CD4-positive, alpha-beta T cell treated with Interleukin-2 at 100 ng/mL for 4 hours (primary cell): ENCODE measurements around the gene TCP11.

Source experiments
- DNase-seq: peaks from one replicate; pipeline ENCODE4 v3.0.0-alpha.2; 2020; ENCODE audit warnings: low spot score

Gene TCP11

DNA sequence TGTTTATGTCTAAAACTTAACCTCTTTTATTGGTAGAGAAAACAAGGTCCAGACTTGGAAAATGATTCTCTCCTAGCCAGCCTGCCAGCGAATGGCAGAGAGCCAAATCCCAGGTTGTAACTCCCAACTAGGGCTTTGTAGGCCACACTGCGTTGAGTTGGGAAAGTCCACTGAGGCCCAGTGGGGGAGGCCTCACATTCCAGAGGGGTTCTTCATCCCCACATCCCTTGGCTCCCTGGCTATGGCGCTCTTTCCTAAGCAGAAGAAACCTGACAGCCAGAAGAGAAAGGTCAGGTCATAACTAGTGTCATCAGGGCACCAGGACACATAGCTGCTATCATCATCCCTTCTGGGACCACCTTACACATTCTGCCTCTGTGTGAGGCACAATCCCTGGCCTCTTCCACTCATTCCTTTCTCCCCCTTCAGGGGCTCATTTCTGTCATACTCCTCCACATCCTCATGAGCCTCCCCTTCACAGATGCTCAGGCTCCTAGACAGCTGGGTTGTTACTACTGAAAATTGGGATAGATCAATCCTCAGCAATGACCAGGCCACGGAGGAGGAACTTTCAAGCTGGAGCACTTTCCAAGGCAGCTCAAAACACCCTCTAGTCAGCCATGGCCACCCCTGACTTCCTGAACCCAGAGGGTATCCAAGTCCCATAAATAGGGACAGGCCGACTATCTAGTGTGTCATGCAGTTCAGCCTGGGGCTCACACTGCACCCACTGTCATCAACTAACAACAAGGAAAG, 48.6 kb downstream of the TCP11 start:
- DNase-seq, result no peak

DNA sequence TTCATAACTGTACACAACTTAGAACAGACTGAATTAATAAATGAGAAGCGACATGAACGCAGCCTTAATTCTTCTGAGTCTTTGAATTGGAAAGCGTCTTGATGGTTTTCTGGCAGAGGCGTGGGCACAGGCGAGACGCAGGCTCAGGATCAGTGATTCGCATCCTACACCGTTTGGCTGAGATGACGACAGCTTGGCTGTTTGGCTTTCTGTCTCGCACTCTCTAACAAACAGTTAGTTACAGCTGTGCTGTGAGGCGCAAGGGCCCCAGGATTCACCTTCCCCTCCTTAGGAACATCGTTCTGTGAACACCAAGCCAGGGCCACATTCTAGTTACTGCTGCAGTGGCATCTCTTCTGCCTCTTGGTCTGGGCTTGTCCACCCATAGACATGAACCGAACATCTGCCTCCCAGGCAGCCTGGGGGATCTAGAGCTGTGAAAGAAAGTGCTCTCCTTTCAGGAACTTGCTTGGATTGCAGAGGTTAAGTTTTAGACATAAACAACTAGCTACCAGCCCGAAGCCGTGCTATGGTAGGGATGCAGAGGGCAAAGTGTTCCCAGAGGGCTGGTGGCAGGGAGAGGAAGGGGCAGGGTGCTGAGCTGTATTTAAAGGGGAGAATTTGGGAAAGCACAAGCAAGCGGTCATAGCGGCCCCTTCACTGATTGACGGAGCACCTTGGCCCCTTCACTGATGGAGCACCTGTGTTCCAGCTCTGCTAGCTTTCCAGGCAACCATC, 49.6 kb downstream of the TCP11 start:
- no peak for DNase-seq

- no peak for DNase-seq
Measured at GRCh38 chr6:35090734-35091133, 50.4 kb downstream of the TCP11 start.

DNA sequence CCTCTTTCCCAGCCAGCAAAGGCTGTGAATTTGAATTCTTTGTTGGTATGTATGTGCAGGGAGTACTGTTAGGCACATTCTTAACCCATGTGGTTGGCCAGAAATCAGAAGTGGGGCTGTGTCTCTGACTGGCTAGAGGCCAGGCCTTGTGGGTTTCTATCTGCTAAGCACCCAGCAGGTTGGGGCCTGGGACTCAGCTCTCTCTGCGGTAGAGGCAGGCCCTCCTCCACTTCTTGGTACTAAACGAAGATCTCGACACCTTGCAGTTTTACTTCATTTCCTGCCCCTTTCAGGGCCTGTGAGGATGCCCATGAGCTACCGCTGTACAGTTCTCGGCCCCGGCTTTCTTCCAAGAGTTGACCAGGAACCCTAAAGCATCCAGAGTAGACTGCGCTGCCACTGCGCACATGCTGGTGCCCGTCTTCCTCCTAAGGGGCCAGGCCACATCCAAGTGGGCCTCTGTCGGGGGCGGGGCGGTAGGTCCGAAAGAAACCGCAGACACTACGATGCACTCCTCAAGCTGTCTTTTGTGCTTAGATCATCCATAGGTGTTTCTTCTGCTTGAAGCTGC, 51.1 kb downstream of the TCP11 start:
- no peak for DNase-seq

GRCh38 chr6:35089216-35089934, 51.8 kb downstream of the TCP11 start:
- DNase-seq, result no peak

DNA sequence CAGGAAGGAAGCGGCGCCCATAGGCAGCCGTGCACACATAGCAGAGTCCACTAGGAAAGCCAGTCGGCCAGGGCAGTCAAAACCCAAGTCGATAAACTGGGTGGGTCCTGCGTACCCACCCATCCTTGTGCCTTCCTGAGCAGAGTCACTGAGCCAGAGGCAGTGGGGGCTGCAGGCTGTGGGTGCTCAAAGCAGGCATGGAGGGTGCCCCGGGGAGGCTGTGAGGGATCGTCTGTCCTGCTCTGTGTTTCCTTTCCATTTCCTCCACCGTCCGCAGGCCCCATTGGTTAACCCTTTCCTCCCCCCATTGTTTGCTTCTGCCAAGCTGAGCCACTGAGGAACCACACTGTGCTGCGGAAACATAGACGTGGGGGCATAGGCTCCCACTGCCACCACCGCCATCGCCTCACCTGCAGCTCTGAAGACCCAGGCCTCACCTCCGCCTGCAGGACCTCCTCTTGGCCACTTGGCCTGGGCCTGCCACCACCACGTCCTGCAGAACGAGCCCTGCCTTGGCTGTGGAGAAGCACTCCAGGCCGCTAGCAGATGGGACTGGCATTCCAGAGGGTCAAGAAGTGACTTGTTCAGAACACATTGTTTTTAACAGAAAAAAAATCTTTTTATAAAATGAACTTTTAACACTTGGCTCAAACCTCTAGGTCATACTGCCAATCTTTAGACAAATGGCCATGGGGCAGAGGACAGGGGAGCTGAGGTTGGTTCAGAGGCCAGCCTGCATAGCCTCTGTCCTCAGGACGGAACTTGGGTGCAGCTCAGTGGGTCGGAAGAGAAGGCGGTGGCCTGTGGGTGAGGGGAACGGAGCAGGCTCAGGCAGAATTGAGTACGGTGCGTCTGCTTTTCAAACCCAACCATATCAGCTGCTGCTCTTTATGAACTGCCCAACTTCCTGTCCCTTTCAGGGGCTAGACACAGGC, 52.6 kb downstream of the TCP11 start:
- no peak for DNase-seq

DNA sequence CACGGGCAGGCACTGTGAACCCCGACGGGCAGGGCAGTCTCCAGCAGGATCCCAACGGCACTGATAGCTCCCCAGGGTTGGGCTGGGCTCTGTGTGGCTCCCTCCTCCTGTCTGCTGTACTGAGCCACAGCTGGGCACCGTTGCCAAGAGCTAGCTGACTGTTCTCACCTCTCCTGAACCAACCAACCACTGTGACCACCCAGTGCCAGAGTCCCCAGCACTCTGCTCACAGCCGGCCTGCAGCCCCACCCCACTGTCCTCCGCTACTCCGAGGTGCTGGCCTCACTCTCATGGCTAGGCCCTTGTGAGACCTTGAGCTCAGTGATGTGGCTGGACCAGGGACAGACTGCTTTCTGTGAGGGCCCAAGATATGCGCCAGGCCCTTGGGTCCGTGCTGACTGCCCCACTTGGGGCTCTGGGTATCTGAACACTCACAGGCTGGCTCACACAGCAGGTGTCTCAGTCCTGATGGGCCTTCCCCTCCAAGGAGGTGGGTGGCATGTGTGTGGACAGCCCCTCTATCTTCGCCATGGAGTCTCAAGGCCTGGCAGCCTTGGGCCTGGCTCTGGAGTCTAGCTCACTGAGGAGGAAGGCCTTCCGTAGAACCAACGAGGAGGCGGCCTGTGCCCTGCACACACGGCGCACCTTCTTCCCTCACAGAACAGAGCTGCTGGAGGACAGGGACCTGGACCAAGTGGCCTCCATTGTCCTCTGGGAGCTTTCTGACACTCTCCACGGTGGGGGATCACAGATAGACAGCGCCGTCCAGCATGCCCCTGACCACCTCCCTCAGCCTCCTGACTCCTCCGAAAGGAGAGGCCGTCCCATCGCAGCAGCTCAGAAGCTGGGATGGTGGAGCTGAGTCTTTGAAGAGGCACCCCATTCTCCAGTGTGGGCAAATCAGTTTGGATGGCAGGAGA, 53.5 kb downstream of the TCP11 start:
- DNase-seq, result no peak

DNA sequence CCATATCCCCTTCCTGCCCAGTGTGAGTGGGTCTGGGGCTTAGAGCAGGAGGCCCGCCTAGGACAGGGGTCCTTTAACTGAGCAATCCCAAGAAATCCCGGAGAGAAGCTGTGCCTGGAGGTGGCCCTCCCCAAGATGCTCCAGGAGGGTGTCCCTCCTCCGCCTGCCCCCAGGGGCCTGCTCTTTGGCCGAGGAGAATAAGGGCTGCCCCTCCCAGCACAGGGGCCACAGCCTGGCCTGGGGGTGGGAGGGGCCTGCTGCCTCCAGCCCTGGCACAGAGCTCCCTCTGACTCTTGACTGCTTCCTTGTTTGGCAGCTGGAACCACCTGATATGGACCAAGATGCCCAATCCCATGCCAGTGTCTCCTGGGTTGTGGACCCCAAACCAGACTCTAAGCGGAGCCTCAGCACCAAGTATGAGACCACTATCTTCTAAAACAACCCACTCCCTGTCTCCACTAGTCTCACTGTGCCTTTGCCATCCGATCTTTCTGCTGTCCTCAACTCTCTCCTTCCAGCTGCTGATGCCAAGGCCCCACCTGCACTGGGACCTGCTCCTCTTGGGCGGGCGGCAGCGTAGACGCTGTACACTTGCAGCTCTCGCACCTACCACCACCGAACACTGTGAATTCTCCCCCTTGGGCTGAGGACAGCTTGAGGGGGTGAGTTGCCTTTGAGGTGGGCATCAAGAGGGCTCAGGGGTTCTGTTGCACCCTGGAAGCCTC, 54.3 kb downstream of the TCP11 start:
- DNase-seq, result no peak

DNA sequence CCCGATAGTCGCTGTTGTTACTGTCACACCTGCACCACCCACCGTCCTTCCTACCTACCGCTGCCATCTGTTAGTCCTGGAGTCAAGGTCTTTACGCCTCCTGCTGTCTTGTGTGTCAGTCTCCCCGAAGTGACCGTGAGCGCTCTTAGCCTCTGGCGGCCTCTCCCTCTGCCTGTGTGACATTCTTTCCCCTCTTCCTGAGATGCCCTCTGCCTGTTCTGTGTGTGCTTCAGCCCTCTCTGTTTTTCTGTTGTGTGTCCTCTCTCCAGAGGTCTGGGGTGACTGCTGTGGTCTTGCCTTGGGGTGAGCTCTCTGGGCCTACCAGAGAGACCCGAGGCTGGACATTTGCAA, 54.9 kb downstream of the TCP11 start:
- no peak for DNase-seq

GRCh38 chr6:35085359-35086281, 55.5 kb downstream of the TCP11 start:
- DNase-seq, result no peak

- no peak for DNase-seq
Measured at GRCh38 chr6:35084511-35085203, 56.5 kb downstream of the TCP11 start.

GRCh38 chr6:35084041-35084491, 57.1 kb downstream of the TCP11 start:
- no peak for DNase-seq

- no peak for DNase-seq
Measured at GRCh38 chr6:35083507-35083906, 57.6 kb downstream of the TCP11 start.

- DNase-seq, result no peak
Measured at GRCh38 chr6:35082733-35083403, 58.3 kb downstream of the TCP11 start.

- DNase-seq, result no peak
Measured at GRCh38 chr6:35082046-35082732, 59.0 kb downstream of the TCP11 start.

GRCh38 chr6:35081426-35081851, 59.7 kb downstream of the TCP11 start:
- DNase-seq, result no peak
